GM19035 (cell line): ENCODE results near the gene TNRC6A.
"Not testable (repeated sequence)": the region's sequence is repeated elsewhere in the genome, so short reads cannot be mapped to it uniquely, and the experiment has no call there.

Experiments
- ATAC-seq: cut with Tn5 transposase; IDR thresholded peaks from one replicate; pipeline ENCODE4 v1.9.1; 2021; ENCODE audit not compliant: unreplicated experiment

TNRC6A gene

DNA sequence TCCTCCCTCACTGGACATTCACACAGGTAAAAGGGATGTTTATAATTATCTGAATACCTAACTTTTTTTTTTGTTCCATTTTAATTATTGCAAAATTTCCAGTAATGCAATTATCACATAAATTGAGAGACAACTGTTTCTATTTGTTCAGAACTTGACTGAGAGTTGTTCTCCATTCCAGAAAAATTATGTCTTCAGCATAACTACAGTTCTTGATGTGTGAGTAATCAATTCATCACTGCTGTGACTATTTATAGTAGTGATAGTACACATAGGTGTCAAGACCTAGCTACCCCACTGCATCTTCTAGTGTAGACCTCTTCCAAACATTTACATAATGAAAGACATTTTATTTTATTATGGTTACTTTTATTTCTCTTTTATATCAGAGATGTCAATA lies 5.8 kb upstream of the TNRC6A start:
- no peak for ATAC-seq

GRCh38 chr16:24728011-24728410 lies 1.4 kb upstream of the TNRC6A start:
- no peak for ATAC-seq

DNA sequence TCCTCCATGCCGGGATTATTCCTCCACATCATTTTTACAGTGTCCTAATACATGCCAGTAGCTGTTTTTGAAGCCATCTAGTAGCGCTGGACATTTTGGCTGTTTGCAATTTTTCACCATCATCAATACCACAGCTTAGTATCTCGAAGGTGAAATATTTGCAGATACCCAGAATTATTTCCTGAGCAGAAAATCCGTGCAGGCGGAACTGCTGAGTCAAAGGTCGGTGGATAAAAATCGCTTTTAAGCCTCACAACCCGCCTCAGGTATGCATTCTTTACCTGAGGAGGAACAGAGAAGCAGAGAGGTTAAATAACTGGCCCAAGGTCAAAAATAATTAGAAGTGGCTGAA lies 584 bp upstream of the TNRC6A start:
- ATAC-seq = no peak

GRCh38 chr16:24729951-24730815 lies 732 bp downstream of the TNRC6A start:
- peak; percentile 28 for ATAC-seq

GRCh38 chr16:24730914-24731313 lies 1.5 kb downstream of the TNRC6A start:
- ATAC-seq = no peak

GRCh38 chr16:24731722-24732419 lies 2.4 kb downstream of the TNRC6A start:
- no peak for ATAC-seq

DNA sequence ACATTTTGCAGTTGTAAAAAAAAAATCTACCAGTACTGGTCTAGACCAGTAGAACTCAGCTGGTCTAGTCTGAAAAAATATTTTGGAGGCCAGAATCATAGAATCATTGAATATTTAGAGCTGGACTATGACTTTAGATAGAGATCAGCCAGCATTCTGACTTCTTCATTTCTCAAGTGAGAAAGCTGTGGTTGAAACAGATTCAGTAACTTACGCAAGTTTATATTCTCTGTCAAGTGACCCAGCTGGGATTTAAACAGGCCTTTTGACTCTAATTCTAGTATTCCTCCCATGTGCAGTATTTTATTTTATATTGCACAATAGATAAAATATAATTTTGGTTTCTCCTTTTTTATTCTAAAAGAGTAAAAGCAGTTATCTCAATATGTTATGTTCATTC lies 4.9 kb downstream of the TNRC6A start:
- ATAC-seq = no peak

GRCh38 chr16:24736758-24737157 lies 7.3 kb downstream of the TNRC6A start:
- ATAC-seq = no peak

DNA sequence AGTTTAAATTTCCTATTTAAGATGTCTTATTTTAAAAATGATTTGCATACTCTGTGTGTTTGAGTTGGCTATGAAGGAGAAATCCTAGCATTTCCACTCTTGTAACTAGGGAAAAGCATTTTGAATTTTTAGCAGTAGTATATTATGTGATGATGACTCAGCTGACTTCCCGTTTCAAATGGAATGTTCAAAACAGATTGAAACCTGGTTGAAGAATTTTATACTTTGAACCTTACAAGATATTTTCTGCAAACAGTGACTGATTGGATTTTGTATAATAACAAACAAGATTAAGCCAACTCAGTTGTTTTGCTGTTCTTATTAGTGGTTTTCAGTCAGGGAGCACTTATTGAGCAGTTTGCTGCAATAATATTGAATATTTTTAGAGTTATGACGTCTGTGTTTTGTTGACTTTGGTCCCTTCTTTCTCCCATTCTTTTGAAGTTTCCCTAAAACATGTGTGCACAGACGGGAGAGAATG lies 8.0 kb downstream of the TNRC6A start:
- ATAC-seq = no peak

- no peak for ATAC-seq
These were observed 8.6 kb downstream of the TNRC6A start for GRCh38 chr16:24737916-24738594.

DNA sequence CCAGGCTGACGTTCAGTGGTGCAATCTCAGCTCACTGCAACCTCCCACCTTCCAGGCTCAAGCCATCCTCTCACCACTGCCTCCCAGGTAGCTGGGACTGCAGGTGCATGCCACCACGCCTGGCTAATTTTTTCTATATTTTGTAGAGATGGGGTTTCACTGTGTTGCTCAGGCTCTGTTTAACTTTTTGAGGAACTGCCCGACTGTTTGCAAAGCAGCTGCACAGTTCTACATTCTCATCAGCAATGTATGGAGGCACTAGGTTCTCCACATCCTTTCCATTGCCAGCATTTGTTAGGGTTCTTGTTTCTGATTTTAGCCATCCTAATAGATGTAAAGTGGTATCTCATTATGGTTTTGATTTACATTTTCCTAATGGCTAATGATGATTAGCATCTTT lies 9.4 kb downstream of the TNRC6A start:
- ATAC-seq = no peak

DNA sequence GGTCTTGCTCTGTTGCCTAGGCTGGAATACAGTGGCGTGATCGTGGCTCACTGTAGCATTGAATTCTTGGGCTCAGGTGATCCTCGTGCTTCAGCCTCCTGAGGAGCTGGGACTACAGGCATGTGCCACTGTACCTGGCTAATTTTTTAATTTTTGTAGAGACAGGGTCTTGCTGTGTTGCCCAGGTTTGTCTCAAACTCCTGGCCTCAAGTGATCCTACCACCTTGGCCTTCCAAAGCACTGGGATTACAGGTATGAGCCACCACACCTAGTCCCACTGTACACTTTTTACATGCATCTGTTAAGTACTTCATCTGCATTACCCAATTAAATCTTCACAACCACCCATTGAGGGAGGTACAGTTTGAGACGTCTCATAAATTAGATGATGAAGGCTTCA lies 12.4 kb downstream of the TNRC6A start:
- no peak for ATAC-seq

GRCh38 chr16:24742610-24743009 lies 13.2 kb downstream of the TNRC6A start:
- not testable (repeated sequence) for ATAC-seq

DNA sequence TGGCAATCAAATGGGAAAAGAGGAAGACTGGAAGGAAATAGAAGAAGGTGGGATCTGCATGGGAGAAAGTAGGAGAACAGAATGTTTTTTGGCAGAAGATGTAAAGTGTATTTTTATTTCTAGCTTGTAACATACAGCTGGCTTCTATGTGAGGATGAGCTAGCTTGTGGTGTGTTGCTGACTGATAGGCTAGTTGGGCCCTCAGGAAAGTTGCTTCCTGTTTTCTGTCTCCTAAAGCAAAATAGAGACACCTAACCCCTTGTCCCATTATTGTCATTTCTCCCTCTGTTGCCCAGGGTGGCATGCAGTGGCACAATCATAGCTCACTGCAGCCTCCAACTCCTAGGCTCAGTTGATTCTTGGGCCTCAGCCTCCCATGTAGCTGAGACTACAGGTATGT lies 15.9 kb downstream of the TNRC6A start:
- ATAC-seq = no peak

DNA sequence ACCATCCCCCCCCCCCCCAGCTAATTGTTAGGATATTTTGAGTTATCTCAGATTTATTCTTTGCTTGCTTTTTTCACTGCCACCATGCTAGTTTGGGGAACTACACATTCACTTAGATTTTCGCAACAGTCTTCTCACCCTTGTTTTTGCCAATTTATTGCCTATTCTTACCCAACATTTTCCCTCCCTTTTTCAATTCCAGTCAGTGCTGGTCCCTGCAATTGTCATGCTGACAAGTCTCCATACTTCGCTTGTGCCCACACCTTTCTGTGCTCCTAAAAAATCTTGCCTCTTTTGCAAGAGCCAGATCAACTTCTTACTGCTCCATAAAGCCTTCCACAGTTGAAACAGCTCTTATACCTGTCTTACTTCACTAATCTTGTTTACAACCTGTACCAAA lies 16.3 kb downstream of the TNRC6A start:
- ATAC-seq = no peak

- ATAC-seq = no peak
These were observed 18.0 kb downstream of the TNRC6A start for GRCh38 chr16:24747441-24747840.

GRCh38 chr16:24748242-24748641 lies 18.8 kb downstream of the TNRC6A start:
- no peak for ATAC-seq

- no peak for ATAC-seq
These were observed 19.9 kb downstream of the TNRC6A start for GRCh38 chr16:24749310-24749709.

DNA sequence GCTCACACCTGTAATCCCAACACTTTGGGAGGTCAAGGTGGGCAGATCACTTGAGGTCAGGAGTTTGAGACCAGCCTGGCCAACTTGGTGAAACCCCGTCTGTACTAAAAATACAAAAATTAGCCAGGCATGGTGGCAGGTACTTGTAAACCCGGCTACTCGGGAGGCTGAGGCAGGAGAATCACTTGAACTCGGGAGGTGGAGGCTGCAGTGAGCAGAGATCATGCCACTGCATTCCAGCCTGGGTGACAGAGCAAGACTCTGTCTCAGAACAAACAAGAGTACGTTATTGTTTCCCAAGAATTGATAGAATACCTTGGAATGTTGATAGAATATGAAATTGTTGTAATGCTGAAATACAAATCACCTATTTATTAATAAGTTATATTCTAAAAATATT lies 20.4 kb downstream of the TNRC6A start:
- not testable (repeated sequence) for ATAC-seq

DNA sequence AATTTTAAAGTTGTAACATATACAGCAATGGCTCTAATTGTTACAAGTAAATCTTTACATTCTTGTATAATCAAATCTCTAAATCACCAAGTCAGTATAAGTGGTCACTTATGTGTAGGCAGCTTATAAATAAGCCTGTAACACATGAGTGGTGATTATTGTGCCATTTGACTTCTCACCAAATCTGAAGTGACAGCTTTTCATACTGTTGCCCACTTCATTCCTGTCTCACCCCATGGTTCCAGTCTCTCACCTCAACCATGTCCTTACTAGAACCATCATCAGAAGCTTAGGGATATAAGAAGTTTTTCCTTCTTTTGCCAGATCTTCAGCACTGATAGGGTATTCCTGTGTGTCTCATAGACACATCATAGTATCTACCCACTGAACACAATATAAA lies 23.5 kb downstream of the TNRC6A start:
- ATAC-seq = no peak

DNA sequence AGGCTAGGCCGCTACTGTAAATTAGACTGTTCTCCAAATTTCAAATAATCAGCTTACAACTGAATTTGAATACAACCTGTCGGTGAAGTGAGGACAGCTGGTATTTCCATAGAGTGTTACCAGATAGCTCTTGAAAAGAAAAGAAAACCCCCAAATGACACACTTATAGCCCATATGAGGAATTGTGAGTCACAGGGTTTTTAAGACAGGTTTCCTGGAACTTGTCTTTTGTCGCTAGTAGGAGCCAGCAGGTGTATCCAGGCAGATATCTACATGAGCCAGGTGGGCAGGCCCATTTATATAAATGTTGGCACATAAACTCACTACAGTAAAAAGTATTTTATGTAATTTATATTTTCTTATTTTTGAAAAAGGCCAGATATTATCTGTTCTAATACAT lies 24.0 kb downstream of the TNRC6A start:
- no peak for ATAC-seq

GRCh38 chr16:24754543-24754942 lies 25.1 kb downstream of the TNRC6A start:
- no peak for ATAC-seq
